GM19452 (cell line): ENCODE results near the gene PRKAG2.
"Not testable (repeated sequence)": the region's sequence is repeated elsewhere in the genome, so short reads cannot be mapped to it uniquely, and the experiment has no call there.

Experiments used
- ATAC-seq: cut with Tn5 transposase; IDR thresholded peaks from one replicate; pipeline ENCODE4 v1.9.1; 2021; ENCODE audit not compliant: unreplicated experiment

PRKAG2 gene

GRCh38 chr7:151790830-151791620 lies 85.9 kb downstream of the PRKAG2 start:
- no peak for ATAC-seq

DNA sequence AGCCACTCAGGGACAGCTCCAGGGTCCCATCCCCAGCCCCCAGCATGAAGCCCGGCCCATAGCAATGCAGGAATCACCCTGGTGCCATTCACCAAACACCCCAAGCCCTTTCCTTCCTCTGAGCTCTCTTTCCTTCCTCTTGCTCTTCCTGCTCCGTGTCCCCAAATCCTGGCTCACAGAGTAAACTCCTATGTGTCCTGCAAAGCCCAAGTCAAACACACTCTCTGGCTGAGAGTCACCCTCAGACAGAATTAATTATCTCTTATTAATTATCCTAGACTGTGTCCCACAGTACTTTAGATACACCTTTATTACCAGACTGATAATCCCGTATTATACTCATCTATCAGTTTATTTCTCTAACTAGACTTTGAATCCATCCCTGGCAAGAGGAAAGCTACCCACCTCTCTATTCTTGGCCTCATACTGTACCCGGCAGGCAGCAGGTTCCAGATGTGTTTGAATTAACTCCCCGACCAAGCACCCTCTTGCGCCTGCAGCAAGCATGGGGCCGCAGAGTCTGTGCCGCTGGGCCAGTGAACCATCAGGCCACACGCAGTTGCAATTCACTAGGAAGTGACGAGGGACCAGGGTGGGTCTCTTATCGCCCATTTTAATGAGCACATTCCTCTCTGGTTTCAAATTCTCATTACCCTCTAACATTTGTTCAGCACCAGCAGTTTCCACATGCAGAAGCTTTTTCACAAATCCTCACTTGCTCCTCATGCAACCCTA lies 86.7 kb downstream of the PRKAG2 start:
- no peak for ATAC-seq

- ATAC-seq: no peak
Measured at GRCh38 chr7:151789380-151789947, 87.5 kb downstream of the PRKAG2 start.

GRCh38 chr7:151787348-151787747 lies 89.6 kb downstream of the PRKAG2 start:
- no peak for ATAC-seq

DNA sequence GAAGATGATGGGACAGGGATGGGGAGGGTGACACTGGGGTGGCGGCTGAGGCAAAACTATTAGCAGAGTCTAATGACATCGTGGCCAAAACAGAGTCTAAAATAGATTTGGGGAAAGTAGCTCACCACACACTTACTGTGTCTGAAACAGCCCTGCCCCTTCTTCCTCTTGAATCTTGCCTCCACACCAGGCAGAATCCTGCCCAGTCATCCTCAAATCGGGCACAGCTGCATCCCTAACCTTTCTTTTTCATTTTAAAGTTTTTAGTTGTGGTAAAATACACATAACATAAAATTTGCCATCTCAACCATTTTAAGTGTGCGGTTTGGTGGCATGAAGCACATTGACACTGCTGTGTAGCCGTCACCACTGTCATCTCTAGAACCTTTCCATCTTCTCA lies 90.0 kb downstream of the PRKAG2 start:
- ATAC-seq: no peak

DNA sequence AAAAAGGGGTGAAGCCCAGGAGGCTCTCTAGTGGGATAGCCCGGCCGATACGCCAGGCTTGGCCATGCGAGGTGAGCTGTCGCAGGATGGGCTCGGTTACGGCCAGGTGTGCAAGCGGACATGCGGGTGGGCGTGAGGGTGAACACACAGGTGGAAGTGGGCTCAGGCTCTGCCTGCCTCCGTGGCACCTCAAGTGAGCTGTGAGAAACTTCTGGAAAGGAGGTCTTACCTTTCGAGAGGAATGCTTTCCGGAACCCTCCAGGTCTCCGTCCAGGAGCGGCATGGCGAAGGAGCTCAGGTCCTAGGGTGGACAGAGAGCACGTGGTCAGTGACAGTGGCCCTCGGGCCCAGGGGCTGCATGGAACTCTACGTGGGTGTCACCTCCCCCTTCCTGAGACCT lies 90.7 kb downstream of the PRKAG2 start:
- no peak for ATAC-seq

DNA sequence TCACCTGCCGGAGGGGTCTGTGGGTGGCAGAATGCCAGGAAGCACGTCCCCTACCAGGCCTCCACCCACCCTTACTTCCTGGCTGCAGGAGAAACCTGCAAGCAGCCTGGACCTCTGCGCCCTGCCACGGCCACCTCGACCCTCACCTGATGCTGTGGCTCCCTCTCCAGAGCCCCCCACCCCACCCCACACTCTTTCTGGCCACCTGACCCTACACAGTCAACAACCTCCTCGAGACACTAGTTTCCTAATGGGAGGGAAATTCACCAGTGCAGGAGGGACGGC lies 91.3 kb downstream of the PRKAG2 start:
- no peak for ATAC-seq

- ATAC-seq: no peak
Measured at GRCh38 chr7:151784853-151785680, 91.8 kb downstream of the PRKAG2 start.

DNA sequence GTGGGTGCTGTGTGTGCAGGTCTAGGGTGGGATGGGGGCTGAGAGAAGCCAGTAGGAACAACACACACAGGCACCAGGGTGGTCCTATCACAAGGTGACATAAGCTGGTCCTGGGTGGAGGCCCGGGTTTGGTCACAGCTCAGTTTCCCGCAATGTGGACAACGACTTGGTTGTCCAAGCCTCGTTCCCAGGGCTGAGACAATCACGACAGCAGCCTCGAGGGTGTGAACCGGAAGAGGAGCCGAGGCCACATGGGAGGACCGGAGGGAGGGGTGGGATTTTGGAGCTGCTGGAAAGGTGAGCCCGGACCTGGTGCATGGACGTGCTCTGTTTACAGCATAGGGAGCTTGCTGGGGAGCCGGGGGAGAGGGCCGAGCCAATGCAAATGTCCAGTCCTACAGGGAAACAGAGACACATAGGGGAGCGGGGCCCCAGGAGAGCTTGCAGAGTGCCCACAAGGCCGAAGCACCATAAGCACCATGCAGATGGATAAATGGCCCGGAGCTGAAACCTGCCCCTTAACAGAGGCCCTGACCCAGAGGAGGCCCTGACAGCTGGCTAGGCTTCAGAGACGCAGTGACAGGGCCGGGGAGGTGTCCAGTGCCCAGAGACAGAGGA lies 92.8 kb downstream of the PRKAG2 start:
- no peak for ATAC-seq

DNA sequence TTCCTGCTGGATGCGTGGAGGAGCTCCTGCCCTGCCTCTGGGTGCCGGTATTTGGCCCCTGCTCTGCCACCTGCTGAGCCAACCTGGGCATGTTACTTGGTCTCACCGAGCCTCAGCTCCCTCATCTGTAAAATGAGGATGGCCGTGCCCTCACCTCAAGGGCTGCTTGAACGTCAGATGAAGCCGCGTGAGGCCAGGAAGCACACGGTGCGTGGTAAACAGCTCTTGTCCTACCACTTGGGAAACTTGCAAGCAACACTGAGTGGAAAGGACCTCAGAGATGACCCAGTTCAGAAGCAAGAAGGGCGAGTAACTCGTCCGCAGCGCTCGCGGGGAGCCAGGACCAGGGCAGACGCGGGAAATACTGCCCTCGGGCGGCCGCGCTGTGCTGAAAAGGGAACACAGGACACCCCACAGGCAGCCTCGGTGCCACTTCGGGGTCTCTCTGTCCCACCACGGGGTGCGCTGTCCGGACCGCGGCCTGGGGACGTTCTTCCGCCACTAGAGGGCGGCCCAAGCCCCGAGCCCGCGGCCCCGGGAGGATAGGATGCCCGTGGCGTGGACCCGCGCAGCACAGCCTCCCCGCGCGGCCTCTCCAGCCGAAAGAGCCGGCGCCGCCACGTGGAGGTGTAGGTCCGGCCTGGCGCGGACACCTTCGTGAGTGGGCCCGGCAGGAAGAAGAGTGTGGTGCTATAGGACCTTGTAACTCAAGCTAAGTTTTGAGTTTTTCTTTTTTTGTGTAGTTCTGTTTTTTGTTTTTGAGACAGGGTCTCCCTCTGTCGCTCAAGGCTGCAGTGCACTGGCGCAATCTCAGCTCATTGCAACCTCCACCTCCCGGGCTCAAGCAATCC lies 94.1 kb downstream of the PRKAG2 start:
- ATAC-seq: peak; percentile 91

GRCh38 chr7:151782256-151782597 lies 94.7 kb downstream of the PRKAG2 start:
- not testable (repeated sequence) for ATAC-seq

- no peak for ATAC-seq
Measured at GRCh38 chr7:151781161-151781845, 95.6 kb downstream of the PRKAG2 start.

DNA sequence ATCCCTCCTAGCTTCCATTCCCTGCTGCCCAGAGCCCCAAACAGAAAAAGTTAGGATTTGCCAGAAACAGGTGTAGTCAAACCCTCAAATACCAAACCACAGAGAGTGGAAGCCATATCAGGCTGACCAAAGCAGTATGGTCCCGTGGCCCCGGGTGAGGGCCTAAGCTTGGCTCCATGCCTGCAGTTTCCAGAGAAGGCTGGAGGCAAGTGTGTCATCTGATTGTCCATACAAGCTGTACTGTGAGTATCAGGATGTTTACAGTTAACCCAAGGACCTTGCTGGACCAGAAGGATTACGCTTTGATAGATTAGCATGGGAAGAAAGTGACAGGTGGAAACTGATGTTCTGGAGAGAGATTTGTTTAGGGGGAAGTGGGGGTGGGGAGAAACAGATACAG lies 96.3 kb downstream of the PRKAG2 start:
- no peak for ATAC-seq

DNA sequence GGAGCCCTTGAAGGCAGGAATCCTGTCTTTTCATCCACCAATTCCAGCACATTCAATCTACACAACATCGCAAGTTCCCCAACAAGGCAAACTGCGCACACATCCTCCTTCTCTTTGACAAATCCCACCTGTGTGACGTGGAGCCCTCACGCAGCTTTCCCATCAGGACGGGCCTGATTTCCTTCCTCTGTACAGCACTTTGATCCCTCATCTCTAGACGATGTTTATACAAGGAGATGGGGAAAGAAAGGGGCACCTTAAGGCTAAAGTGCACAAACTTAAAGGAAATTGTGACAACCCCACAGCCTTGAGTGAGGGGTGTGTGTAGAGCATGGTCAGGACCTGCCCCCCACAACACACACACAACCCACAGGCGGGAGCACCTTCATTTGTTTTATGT lies 97.2 kb downstream of the PRKAG2 start:
- ATAC-seq: no peak

DNA sequence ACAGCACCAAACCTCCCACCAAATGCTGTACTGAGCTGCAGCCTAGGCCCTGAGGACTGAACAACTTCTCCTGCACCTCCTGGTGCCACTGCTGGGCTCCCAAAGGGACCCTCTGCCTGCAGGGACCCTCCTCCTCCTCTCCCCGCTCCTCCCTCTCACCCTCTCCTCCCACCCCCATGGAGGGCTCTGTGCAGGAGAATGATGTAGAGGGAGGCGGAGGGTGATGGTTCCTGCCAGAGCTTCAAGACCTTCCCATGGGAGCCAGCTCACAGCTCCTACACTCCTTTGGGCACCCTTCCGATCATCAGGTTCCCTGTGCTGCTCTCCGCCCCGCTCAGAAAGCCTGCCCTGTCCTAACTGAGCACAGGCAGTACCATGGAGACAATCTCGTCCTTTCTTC lies 97.7 kb downstream of the PRKAG2 start:
- no peak for ATAC-seq

DNA sequence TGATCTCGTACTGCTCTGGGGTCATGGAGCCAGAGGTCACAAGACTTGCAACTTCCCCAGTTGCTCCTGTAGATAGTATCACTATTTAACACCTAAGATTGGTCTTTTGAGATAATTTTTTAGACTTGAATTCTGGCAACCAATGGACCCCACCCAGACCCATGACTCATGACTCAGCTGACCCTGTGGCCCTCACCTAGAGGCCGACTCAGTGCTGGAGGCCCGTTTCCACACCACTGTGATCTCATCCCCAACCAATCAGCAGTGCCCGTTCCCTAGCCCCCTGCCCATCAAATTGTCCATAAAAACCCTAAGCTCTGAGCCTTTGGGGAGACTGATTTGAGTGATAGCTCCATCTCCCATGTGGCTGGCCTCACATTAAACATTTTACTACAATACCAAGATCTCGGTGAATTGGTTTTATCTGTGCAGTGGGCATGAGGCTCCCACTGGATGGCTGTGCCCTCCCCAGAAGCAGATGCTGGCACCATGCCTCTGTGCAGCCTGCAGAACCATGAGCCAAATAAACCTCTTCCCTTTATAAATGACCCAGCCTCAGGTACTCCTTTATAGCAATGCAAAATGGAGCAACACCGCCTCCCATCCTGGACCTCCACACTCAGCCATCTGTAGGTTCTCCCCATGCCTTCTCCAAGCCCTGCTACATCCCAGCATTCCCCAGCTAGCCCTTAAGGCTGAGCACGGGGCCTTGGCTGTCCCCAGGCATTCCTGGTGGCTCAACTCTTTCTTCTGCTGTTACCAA lies 98.8 kb downstream of the PRKAG2 start:
- no peak for ATAC-seq

GRCh38 chr7:151777495-151777880 lies 99.4 kb downstream of the PRKAG2 start:
- ATAC-seq: no peak

GRCh38 chr7:151776876-151777494 lies 99.9 kb downstream of the PRKAG2 start:
- no peak for ATAC-seq

- ATAC-seq: no peak
Measured at GRCh38 chr7:151776446-151776845, 100.5 kb downstream of the PRKAG2 start.
